MM.1S (cell line): ENCODE data around the gene PAX7.

ENCODE experiments used
- CTCF ChIP-seq: fragments of 300-600 bp; sonication (generic); IDR thresholded peaks from 2 replicates; pipeline ENCODE4 v1.5.1; 2016; ENCODE audit warnings: antibody characterized with exemption, low read length, mixed read lengths
- EZH2 ChIP-seq: fragments of 300-600 bp; sonication (generic); optimal IDR thresholded peaks from 2 replicates; pipeline ENCODE3; 2017; ENCODE audit warnings: low read depth, mild to moderate bottlenecking, antibody characterized with exemption, low read length, mixed read lengths

GRCh38 chr1:18599086-18599485 lies 31.6 kb upstream of the PAX7 start:
- TF ChIP-seq EZH2 (no peak), CTCF (no peak)
